HG03354 (cell line): Measurements from ENCODE around the gene KRT85.
"Not testable (repeated sequence)": the region's sequence is repeated elsewhere in the genome, so short reads cannot be mapped to it uniquely, and the experiment has no call there.

Experiments used
- ATAC-seq: cut with Tn5 transposase; IDR thresholded peaks from one replicate; pipeline ENCODE4 v1.9.1; 2021; ENCODE audit warnings: mild to moderate bottlenecking; ENCODE audit not compliant: unreplicated experiment, poor library complexity, severe bottlenecking

Gene KRT85

DNA sequence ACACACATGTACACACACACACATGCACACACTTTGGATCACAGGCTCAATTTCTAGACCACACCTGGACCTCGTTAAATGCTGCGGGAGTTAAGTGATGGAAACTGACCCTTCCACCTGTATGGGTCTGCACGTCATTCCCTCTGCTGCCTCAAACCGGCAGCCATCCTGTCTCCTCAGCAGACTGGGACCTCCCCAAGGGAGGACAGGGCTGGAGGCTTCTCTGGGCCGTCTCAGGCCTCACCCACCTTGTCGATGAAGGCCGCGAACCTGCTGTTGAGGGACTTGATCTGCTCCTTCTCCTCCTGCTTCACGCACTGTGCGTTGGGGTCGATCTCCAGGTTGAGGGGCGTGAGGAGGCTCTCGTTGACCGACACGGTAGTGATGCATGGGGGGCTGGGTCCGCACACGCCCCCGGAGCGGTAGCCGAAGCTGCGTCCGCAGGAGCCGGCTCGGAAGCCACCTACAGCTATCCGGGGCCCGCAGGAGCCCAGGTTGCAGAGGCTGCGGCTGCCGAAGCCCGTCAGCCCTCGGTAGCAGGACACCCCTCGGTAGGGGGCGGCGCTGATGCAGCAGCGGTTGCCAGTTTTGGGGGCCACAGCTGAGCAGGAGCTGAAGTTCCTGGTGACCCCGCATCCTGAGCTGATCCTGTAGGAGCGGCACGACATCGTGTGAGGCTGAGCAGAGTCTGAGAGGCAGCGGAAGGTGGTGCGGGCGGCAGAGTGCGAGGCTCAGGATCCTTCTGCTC is at the start of gene KRT85:
Gene KRT85 (minus strand): TSS at position 744 of the 748 bp plus-strand sequence. CDS start 76 bp downstream, at position 668.
- ATAC-seq: no peak

DNA sequence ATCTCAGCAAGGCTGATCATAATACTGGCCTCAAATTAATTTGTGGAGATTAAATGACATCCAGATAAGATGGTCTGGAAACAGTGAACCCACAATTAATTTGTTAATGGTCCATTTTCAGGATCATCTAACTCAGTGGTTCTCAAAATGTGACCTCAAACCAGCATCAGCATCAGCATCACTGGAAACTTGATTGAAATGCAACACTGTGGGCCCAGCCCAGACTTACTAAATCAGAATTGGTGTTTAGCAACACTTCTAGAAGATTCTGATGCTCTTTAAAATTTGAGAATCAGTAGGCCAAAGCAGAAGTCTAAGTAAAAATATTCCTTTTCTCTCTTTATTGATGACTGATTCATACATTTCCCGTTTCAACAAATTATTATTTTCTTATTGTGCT is 49.5 kb upstream of the KRT85 start:
- no peak for ATAC-seq

DNA sequence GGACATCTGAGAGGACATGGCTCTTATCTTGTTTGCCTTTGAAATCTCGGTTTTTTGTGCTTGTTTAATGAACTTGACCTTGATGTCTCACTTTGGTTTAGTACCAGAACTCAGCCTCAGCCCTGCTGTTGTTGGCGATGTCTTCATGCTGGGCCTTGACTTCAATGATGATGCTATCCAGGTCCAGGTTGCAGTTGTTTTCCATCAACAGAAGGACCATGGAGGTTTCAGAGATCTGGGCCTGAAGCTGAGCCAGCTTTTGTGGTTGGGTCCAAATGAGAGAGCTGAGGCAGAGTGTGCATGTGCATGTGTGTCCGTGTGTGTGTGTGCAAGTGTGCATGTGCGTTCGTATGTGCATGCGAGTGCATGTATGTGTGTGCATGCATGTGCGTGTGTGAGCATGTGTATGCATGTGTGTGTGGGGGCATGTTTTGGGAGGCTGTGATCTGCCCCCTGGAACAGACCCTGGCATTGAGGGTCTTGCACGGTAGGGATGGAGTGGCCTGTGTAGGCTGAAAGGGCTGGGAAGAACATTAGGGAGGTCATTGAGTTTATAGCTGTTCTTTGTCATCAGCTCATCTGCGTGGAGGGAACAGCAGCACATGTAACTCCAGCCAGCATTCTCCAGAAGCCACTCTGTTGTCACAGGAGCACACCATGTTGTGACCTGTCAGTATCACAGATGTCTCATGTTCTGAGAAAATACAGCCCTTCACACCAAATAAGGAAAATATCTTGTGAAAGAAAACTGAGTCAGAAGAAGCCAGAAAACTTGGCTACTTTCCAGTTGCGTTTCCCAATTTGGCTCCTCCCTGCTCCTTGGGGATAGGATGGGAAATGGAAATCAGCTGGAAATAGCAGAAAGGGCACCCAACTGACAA is 48.8 kb upstream of the KRT85 start:
- no peak for ATAC-seq

DNA sequence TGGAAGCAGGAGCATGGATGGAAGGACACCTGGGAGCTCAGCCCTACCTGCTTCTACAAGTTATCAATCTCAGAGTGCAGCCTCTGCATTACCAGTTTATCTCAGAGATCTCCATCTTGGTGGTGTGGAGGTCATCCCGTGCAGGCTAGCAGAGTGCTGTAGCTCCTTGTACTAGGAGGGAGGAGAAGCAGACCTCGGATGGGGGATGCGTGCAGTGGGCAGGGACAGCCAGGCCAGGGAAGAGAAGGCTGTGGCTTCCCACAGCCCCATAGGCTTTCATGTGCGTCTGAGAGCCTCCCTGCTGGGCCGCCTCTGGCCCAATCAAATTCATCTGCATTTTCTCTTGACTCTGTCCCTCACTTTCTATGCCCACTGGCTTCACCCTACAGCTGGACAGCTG is 47.7 kb upstream of the KRT85 start:
- no peak for ATAC-seq

DNA sequence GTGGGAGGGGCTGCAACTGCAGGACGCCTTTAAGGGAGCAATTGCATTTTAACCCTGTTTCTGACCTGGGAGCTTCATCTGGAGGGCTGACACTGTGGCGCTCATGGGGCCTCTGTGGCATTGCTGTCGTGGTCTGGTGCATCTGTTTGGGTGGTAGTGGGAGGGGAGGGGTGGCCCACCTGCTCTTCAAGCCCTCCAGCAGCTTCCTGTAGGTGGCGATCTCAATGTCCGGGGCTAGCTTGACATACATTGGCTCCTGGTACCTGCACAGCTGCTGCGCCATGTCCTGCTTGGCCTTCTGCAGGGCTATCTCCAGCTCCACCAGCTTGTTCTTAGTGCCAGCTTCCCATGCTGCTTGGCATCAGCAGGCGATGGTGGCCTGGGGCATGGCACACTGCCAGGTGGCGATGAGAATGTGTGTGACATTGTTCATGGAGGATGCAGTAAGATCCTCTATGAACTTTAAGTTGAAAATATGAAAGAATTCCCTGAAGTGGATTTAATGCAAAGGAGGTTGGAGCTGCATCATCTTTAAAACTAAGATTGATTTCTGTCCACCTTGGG is 46.6 kb upstream of the KRT85 start:
- no peak for ATAC-seq

DNA sequence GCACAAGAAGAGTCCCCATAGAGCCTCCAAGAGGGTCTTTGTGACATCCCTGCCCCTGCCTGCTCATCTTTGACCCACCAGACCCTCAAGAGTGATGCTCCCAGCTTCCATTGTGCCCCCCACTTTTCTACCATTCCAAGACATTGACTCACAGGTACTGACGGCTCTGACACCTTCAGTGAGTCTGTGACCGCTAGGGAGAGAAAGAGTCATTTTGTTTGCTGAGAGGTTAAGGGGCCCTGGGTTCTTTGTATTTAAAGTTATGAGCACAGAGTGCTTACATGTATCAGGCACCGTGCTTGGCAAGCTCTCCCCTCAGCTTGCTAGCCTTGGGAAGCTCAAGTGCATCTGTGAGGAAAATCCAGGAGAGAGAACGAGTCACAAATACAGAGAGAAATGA is 45.9 kb upstream of the KRT85 start:
- ATAC-seq: no peak

DNA sequence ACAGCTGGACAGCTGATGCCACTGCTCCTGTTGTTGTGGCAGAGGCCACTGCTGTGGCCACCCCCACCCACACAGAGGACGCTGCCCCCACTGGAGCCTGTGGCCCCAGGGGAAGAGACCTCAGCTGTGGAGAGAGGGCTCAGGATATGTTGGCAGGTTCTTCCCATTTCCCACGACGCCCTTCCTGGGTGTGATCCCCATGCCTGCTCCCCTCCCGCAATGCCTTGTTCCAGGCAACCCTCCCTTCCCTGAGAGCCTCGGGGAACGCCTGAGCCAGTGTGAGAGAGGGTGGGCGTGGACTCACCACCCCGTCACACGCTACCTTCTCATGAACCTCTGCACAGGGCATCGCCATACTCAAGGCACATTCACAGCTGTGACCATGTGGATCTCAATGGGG is 44.5 kb upstream of the KRT85 start:
- ATAC-seq: no peak

DNA sequence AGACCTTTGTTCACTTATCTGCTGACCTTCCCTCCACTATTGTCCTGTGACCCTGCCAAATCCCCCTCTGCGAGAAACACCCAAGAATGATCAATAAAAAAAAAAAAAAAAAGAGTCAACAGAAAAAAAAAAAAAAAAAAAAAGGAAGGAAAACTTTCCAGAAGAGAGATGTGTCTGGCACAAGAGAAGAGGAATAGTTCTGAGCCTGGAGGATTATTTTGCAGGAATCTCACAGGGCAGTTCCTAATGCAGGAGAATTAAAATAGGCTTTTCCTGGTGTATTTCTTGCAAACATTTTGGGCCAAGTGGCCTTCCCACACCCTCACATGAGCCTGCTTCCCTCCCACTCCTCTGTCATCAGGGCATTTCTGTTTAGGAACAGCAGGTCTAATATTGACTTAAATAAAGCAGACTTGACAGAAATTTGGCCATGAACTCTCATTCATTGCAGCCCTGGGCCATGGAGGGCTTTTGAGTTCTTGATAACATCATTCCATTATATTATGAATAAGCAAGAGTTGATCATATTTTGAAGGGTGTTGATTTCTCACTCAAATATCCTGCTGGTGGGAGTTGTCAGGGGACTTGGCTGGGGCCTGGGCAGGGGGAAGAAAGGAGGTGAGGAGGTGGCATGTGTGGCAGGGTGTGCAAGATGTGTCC is 43.4 kb upstream of the KRT85 start:
- ATAC-seq: not testable (repeated sequence)

DNA sequence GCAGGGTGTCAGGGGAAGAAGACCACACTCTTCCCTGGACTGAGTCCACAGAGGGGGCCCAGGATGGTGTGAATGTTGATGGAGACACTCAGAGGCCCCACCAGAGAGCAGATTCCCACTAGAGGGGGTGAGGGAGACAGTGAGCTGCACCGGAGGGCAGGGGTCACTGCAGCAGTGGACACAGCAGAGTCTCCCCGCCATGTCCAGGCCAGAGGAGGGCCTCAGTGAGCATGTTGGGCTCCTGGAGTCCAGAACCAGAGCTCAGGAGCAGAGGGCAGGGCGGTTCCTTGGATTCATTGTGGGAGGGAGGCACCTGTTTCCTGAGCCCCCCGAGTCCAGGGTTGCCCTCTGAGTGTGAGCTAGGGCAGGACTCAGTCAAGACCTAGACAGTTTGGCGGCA is 40.6 kb upstream of the KRT85 start:
- ATAC-seq: no peak

DNA sequence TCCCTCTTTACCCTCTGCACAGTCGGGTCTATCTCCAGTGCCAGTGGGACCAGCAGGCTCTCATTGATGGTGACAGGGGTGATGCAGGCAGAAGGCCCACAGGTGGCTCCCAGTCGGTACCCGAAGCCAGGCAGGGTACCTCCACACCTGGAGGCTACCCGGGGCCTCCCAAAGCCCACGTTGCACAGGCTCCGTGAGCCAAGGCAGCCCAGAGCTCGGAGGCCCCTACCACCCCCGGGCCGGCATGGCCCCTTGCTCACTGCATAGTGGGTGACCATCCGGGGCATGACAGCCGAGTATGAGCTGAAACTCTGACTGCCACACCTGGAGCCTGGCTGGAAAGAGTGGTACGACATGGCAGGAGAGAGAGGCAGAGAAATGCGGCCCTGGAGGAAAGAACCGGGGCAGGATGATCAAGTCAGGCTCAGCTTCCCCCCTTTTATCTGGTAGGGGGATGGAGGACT is 38.7 kb upstream of the KRT85 start, which contains the start of gene KRT82:
Gene KRT82 (minus strand): TSS at position 414 of the 464 bp plus-strand sequence. CDS start 58 bp downstream, at position 356.
- no peak for ATAC-seq

DNA sequence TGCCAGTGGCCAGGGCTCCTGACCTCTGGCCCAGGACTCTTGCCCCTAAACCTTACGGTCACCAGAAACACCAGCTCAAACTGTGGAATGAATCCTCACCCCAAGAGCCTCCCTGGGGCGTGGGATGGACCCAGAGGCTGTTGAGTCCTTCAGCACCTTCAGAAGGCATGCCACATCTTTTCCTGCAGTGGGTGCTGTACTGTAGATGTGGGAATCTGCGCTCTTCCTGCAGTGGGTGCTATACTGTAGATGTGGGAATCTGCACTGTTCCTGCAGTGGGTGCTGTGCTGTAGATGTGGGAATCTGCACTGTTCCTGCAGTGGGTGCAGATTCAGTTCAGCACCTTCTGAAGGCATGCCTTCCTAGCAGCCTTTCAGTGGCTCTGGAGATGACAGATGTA is 37.7 kb upstream of the KRT85 start:
- no peak for ATAC-seq

DNA sequence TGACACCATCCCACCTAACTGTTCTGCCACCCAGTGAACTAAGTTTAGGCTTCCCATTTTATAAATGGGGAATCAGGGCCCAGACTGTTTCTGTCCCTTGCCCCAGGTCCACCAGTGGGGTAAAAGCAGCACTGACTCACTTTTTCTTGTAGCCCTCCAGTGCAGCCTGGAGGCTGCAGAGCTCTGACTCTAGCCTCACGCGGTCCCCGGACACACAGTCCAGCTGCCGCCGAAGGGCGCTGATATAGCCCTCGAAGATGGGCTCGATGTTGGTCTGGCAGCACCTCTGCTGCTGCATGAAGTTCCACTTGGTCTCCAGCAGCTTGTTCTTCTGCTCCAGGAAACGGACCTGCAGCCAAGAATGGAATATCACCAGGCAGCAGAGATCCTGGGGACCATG is 36.3 kb upstream of the KRT85 start:
- ATAC-seq: no peak

DNA sequence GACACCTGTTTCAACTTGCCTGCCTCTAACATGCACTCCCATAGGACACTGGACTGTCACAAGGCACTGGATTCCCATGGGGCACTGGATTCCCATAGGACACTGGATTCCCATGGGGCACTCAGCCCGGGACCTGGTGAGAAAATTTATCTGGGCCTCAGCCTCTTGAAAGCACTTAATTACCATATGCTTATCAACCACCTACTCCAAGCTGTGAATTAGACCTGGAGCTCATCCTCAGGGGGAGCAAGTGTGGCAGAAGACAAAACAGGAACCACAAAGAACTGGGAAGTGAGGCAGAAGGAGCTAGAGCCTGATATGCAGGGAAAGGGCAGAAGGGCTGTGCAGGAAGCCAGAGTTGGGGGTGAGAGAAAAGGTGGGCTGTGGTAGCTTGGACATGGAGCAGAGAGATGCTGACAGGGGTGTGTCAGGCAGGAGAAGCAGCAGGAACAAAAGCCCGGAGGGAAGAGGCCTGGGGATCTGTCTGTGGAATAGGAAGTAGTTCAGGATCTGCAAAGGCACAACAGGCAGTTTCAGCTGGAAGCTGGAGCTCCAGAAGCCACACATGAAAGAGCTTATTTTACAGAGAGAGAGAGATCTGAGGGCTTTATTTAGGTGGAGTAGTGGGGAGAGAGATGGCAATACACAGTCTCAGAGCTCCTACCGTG is 35.7 kb upstream of the KRT85 start:
- no peak for ATAC-seq

DNA sequence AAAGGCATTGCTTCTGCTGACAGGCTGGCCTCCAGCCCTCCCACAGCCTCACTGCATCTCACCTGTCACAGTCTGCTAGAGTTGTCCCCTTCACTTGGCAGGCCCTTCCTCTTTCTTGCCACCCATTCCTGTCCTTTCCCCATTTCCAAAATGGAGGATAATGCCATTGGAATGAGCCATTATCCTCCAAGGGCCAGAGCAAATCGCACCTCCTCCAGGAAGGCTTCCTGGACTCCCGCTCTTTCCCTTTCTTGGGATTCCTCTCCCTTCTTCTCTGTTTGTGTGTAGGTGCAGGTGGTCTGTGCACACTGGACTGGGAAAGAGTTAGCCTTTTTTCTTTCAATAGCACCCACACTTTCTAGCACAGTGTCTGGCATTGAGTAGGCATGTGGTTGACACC is 35.1 kb upstream of the KRT85 start:
- no peak for ATAC-seq

DNA sequence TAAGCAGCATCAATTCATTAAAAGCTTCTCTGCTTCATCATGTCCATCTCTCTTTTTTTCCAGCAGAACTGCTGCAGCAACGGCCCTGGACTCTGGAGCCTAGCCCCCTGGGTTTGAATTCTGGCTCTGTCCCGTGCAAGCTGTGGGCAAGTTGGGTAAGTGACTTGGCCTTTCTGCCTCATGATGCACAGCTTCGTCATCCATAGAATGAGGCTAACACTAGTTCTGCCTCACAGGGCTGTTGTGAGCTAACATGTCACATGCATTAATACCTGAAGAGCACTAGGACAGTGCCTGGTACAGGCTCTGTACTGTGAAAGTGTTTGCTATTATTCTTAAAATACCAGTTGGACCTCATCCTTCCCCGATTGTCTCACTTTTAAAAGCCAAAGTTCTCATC is 34.6 kb upstream of the KRT85 start:
- ATAC-seq: no peak

DNA sequence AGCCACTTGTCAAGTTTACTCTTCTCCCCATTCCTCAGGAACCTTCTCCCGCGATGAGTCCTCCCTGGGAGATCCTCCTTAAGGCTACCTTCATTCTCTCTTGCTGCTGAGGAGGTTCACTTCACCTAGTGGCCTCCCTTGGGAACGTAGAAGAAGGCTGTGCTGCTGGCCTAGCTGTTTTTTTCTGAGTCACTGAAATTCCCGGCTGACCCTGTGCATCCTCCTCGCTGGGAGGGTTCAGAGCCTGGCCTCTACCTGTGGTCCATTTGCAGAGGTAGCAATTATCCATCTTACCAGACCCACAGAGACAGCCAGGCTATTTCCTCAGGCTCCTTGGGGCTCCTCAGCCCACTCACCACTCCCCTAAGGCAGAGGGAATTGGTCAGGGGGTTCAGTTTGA is 34.2 kb upstream of the KRT85 start:
- ATAC-seq: no peak

DNA sequence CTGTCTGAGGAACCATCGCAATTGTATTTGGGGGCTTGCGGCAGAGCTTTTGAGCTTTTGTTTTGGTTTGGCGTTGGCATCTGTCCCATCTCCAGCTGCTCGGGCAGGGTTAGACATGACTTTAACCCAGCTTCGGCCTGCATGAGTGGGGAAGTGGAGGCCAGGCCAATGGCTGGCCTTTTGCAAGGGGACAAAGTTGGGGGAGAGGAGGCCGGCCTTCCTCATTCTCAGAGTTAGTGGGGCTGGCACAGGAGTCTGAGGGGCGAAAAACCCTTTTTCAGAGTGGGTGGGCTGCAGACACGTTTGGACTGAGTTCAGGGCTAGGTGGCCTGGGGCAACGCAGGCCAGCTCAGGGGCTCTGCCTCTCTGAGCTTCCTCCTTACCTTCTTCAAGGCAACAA is 33.6 kb upstream of the KRT85 start:
- no peak for ATAC-seq

DNA sequence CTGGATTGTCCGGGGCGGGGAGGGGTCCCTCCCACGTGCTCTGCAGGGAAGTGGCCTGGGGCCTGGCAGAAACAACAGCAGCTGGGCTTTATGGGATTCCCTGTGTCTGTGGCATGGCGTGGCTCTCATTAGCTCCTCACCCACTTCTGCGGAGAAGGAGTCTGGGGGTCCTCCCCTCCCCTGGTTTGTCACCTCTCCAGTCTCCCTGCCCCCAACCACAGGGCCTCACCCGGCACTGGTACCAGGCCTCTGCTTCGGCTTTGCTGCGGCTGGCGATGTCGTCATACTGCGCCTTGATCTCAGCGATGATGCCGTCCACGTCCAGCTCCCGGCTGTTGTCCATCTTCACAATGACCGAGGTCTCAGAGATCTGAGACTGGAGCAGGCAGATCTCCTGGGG is 32.5 kb upstream of the KRT85 start:
- no peak for ATAC-seq

DNA sequence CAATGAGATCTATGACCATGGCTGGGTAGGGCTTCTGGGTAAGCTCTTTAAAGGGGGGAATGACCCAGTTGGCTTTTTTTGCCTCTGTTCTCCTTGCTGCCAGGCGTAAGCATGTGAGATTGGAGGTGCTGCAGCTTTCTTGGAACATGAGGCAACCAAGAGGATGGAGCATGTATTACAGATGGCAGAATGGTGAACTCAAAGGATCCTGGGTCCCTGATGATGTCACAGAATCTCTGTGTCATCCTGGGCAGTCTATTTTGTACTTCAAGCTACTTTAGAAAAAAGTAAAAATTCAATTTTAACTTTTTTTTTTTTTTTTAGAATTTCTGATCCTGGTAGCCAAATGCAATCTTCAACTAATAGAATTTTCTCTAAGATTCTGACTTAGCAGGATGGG is 30.9 kb upstream of the KRT85 start:
- ATAC-seq: no peak

DNA sequence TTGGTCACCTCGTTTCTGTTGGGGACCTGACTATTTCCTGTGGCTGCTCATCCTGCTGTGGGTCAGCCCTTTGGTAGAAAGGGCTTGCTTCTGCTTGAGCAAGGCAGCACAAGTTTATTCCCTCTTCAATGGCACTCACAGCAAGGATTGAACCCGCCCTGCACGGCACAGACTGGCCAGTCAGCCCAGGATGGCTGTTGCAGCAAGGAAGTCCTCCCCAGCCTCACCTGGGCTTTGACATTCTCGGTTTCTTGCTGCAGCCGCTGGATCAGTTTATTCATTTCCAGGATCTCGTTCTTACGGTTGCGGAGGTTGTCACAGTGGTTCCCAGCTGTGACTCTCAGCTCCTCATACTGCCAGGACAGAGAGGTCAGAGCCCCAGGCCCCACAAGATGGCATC is 29.4 kb upstream of the KRT85 start:
- no peak for ATAC-seq
